ENCODE results near the gene IRAK1. TPM values are rescaled to one million over a fixed set of nuclear protein-coding genes. Genes with fewer than 3 reads are reported as not detected.

The IRAK1 gene
- 83.8 and 86.1 TPM in 2 replicates for total RNA-seq (ENCODE audit: low replicate concordance)
- long read RNA-seq, partial matches to known transcripts, result 5 of 13 reads
- long read RNA-seq, other reads (novel, unspliced or antisense), result 8 of 13 reads

GRCh38 chrX:154019633-154020528 lies at the start of gene IRAK1:
IRAK1 (minus strand) TSS chrX:154019902; CDS start chrX:154019812, 90 bp downstream.
- Mint-ChIP-seq H3K27ac (peak within 1 kb of the TSS; percentile 89), H3K27me3 (no peaks in the 10 kb centered on the region), H3K4me1 (ENCODE audit: unreplicated experiment) (peaks cover 13% of the 10 kb centered on the region), H3K4me3 (peak within 1 kb of the TSS; percentile 88), H3K36me3 (no peaks in the 10 kb centered on the region), H3K9me3 (no peaks in the 10 kb centered on the region)
- no peak for TF ChIP-seq CTCF (conservative IDR thresholded peaks at IDR 0.05)
- no peak for DNase-seq (ENCODE audit: extremely low spot score, unreplicated experiment)

GRCh38 chrX:154068560-154068959 lies 48.9 kb upstream of the IRAK1 start:
- no peak for DNase-seq (ENCODE audit: extremely low spot score, unreplicated experiment)

GRCh38 chrX:154064637-154065435 lies 45.1 kb upstream of the IRAK1 start:
- Mint-ChIP-seq H3K27me3 (no peaks in the 10 kb centered on the region), H3K36me3 (peaks cover 5% of the 10 kb centered on the region), H3K9me3 (peaks cover 7% of the 10 kb centered on the region), H3K4me1 (ENCODE audit: unreplicated experiment) (peaks cover 19% of the 10 kb centered on the region), H3K4me3 (no peak overlapping the region), H3K27ac (peak overlapping the region; percentile 9)
- DNase-seq (ENCODE audit: extremely low spot score, unreplicated experiment), result no peak
- no peak for TF ChIP-seq CTCF (conservative IDR thresholded peaks at IDR 0.05)

More at GRCh38 chrX:154068560-154068959, 48.9 kb upstream of the IRAK1 start:
- H3K27me3 Mint-ChIP-seq, result no peaks in the 10 kb centered on the region
- no peak for TF ChIP-seq CTCF (conservative IDR thresholded peaks at IDR 0.05)
- H3K4me1 Mint-ChIP-seq (ENCODE audit: unreplicated experiment), result peaks cover 7% of the 10 kb centered on the region
- H3K27ac Mint-ChIP-seq, result no peak overlapping the region
- H3K4me3 Mint-ChIP-seq, result no peak overlapping the region
- H3K9me3 Mint-ChIP-seq, result peaks cover 7% of the 10 kb centered on the region
- peaks cover 5% of the 10 kb centered on the region for H3K36me3 Mint-ChIP-seq

GRCh38 chrX:154063234-154063633 lies 43.5 kb upstream of the IRAK1 start:
- TF ChIP-seq CTCF (conservative IDR thresholded peaks at IDR 0.05), result no peak
- H3K9me3 Mint-ChIP-seq, result peaks cover 7% of the 10 kb centered on the region
- peaks cover 24% of the 10 kb centered on the region for H3K4me1 Mint-ChIP-seq (ENCODE audit: unreplicated experiment)
- no peak for DNase-seq (ENCODE audit: extremely low spot score, unreplicated experiment)
- peaks cover 5% of the 10 kb centered on the region for H3K36me3 Mint-ChIP-seq
- H3K4me3 Mint-ChIP-seq, result no peak overlapping the region
- no peaks in the 10 kb centered on the region for H3K27me3 Mint-ChIP-seq
- no peak overlapping the region for H3K27ac Mint-ChIP-seq

GRCh38 chrX:154061801-154062200 lies 42.1 kb upstream of the IRAK1 start:
- no peak overlapping the region for H3K4me3 Mint-ChIP-seq
- no peak overlapping the region for H3K27ac Mint-ChIP-seq
- TF ChIP-seq CTCF (conservative IDR thresholded peaks at IDR 0.05), result no peak
- no peak for DNase-seq (ENCODE audit: extremely low spot score, unreplicated experiment)
- peaks cover 5% of the 10 kb centered on the region for H3K36me3 Mint-ChIP-seq
- H3K9me3 Mint-ChIP-seq, result peaks cover 7% of the 10 kb centered on the region
- peaks cover 24% of the 10 kb centered on the region for H3K4me1 Mint-ChIP-seq (ENCODE audit: unreplicated experiment)
- no peaks in the 10 kb centered on the region for H3K27me3 Mint-ChIP-seq

Measured in type B pancreatic cell (in vitro differentiated cells).